IMR-90 (cell line): Measurements from ENCODE around the gene NAV2. TPM values are rescaled to one million over a fixed set of nuclear protein-coding genes. Genes with fewer than 3 reads are reported as not detected.

Source experiments
- ATAC-seq: fragments of 200-7000 bp; cut with Tn5 transposase; 2 replicates; pipeline ENCODE4 v1.9.1; 2020; ENCODE audit warnings: low read depth, mild to moderate bottlenecking, moderate library complexity
- BruUV-seq: library from RNA; stranded (reverse); fragments of 400-500 nt; replicated peaks from 2 replicates; lab custom pipeline; 2021; lab: Mats Ljungman, UMichigan
- CTCF ChIA-PET: fragments of 300-600 bp; formaldehyde crosslinking; extraction: SDS; loops from one replicate; lab custom pipeline; 2021; ENCODE audit warnings: antibody characterized with exemption; lab: Yijun Ruan, JAX
- POLR2A ChIA-PET: fragments of 300-600 bp; sonication (Branson Sonifier 250); formaldehyde crosslinking; loops from one replicate; lab custom pipeline; 2022; ENCODE audit warnings: antibody characterized with exemption; ENCODE audit not compliant: unreplicated experiment; lab: Charles Lee
- DNase-seq: peaks from one replicate; pipeline ENCODE4 v3.0.0; 2013
- H2AFZ ChIP-seq: replicated peaks from 2 replicates; pipeline ENCODE3; 2013; ENCODE audit warnings: low read length, mild to moderate bottlenecking; ENCODE audit not compliant: poor library complexity
- H2AK5ac ChIP-seq: 2 replicates; pipeline ENCODE4 v1.6.1; 2013; ENCODE audit warnings: low read depth, low read length, inconsistent platforms
- H2AK9ac ChIP-seq: replicated peaks from 2 replicates; pipeline ENCODE3; 2013; ENCODE audit warnings: mild to moderate bottlenecking, low read depth, low read length, moderate library complexity; ENCODE audit not compliant: poor library complexity
- H2BK120ac ChIP-seq: 2 replicates; pipeline ENCODE4 v1.6.1; 2013; ENCODE audit warnings: low read depth, low read length, inconsistent platforms
- H2BK15ac ChIP-seq: 3 replicates; pipeline ENCODE4 v1.6.1; 2013; ENCODE audit warnings: low read depth, low read length, inconsistent platforms
- H2BK20ac ChIP-seq: 2 replicates; pipeline ENCODE4 v1.6.1; 2013; ENCODE audit warnings: low read depth, mild to moderate bottlenecking, inconsistent platforms, low read length, moderate library complexity
- H2BK5ac ChIP-seq: 2 replicates; pipeline ENCODE4 v1.6.1; 2013; ENCODE audit warnings: mild to moderate bottlenecking, low read depth, low read length, inconsistent platforms; ENCODE audit not compliant: poor library complexity, severe bottlenecking
- H3K14ac ChIP-seq: replicated peaks from 2 replicates; pipeline ENCODE4 v1.6.1; 2013; ENCODE audit warnings: low read depth, low read length, inconsistent platforms
- H3K18ac ChIP-seq: 2 replicates; pipeline ENCODE4 v1.6.1; 2013; ENCODE audit warnings: low read depth, low read length, control low read depth
- H3K23ac ChIP-seq: 2 replicates; pipeline ENCODE4 v1.6.1; 2013; ENCODE audit warnings: low read depth, low read length, inconsistent platforms
- H3K27ac ChIP-seq: 2 replicates; pipeline ENCODE4 v1.5.1; 2013; ENCODE audit warnings: mild to moderate bottlenecking, control low read depth, low read length; ENCODE audit not compliant: insufficient read depth
- H3K27me3 ChIP-seq: 2 replicates; pipeline ENCODE4 v1.6.1; 2013; ENCODE audit warnings: low read length; ENCODE audit not compliant: control insufficient read depth, insufficient read depth
- H3K36me3 ChIP-seq: 2 replicates; pipeline ENCODE4 v1.6.1; 2013; ENCODE audit warnings: low read length, mixed read lengths; ENCODE audit not compliant: control insufficient read depth, insufficient read depth
- H3K4ac ChIP-seq: 2 replicates; pipeline ENCODE4 v1.6.1; 2013; ENCODE audit warnings: low read depth, low read length, inconsistent platforms
- H3K4me1 ChIP-seq: 2 replicates; pipeline ENCODE4 v1.6.1; 2013; ENCODE audit warnings: low read length, mixed read lengths; ENCODE audit not compliant: control insufficient read depth, insufficient read depth
- H3K4me2 ChIP-seq: 2 replicates; pipeline ENCODE4 v1.6.1; 2013; ENCODE audit warnings: low read depth, mild to moderate bottlenecking, control low read depth, low read length, moderate library complexity
- H3K4me3 ChIP-seq: 2 replicates; pipeline ENCODE4 v1.5.1; 2013; ENCODE audit warnings: low read depth, mild to moderate bottlenecking, control low read depth, low read length, moderate library complexity; ENCODE audit not compliant: insufficient read depth
- H3K56ac ChIP-seq: 2 replicates; pipeline ENCODE4 v1.6.1; 2013; ENCODE audit warnings: low read length, inconsistent platforms; ENCODE audit not compliant: insufficient read depth; ENCODE audit errors: extremely low read depth
- H3K79me1 ChIP-seq, 2 experiments: 2 replicates each; pipeline ENCODE4 v1.6.1; 2013; ENCODE audit warnings: low read length in 2 of 2, inconsistent platforms in 1 of 2, low read depth in 1 of 2
- H3K9ac ChIP-seq: 2 replicates; pipeline ENCODE4 v1.6.1; 2013; ENCODE audit warnings: low read depth, low read length, control low read depth
- H3K9me1 ChIP-seq: 2 replicates; pipeline ENCODE4 v1.6.1; 2013; ENCODE audit warnings: low read length, inconsistent platforms; ENCODE audit not compliant: insufficient read depth
- H3K9me3 ChIP-seq: 2 replicates; pipeline ENCODE4 v1.6.1; 2013; ENCODE audit warnings: low read length; ENCODE audit not compliant: control insufficient read depth, insufficient read depth
- H4K20me1 ChIP-seq: 2 replicates; pipeline ENCODE4 v1.6.1; 2013; ENCODE audit warnings: low read length, inconsistent platforms; ENCODE audit not compliant: insufficient read depth
- H4K5ac ChIP-seq: 2 replicates; pipeline ENCODE4 v1.6.1; 2013; ENCODE audit warnings: mild to moderate bottlenecking, low read depth, low read length, control low read depth
- H4K8ac ChIP-seq, 2 experiments: 2 replicates each; pipeline ENCODE4 v1.6.1; 2013; ENCODE audit warnings: low read depth in 2 of 2, low read length in 2 of 2, control low read depth in 1 of 2, inconsistent platforms in 1 of 2
- H4K91ac ChIP-seq: 2 replicates; pipeline ENCODE4 v1.6.1; 2013; ENCODE audit warnings: low read depth, low read length, inconsistent platforms; ENCODE audit not compliant: insufficient read depth
- CEBPB ChIP-seq: IDR thresholded peaks from 2 replicates; pipeline ENCODE4 v1.6.1; 2012; ENCODE audit warnings: low read depth, low read length, improper control_type of control experiment
- CTCF ChIP-seq: conservative IDR thresholded peaks from 2 replicates; pipeline ENCODE4 v1.5.1; 2012; ENCODE audit warnings: mild to moderate bottlenecking, low read depth, low read length, improper control_type of control experiment
- MAZ ChIP-seq: IDR thresholded peaks from 2 replicates; pipeline ENCODE4 v1.6.1; 2012; ENCODE audit warnings: low read depth, mild to moderate bottlenecking, low read length, improper control_type of control experiment, moderate library complexity, borderline replicate concordance
- MXI1 ChIP-seq: IDR thresholded peaks from 2 replicates; pipeline ENCODE4 v1.6.1; 2012; ENCODE audit warnings: low read depth, mild to moderate bottlenecking, low read length, moderate library complexity, borderline replicate concordance
- RFX5 ChIP-seq: IDR thresholded peaks from 2 replicates; pipeline ENCODE4 v1.8.0; 2012; ENCODE audit warnings: low read depth, mild to moderate bottlenecking, low read length, moderate library complexity
- SMC3 ChIP-seq: fragments of 150-350 bp; IDR thresholded peaks from 2 replicates; pipeline ENCODE4 v1.6.1; 2016; ENCODE audit warnings: low read depth, mild to moderate bottlenecking, antibody characterized with exemption, low read length, moderate library complexity
- USF2 ChIP-seq: fragments of 150-350 bp; IDR thresholded peaks from 2 replicates; pipeline ENCODE4 v1.6.1; 2017; ENCODE audit warnings: mild to moderate bottlenecking, antibody characterized with exemption, low read length, low read depth
- WGBS, 2 experiments: methylation state at CpG; one replicate each; pipeline versions ENCODE4 v1.1.5 to v1.1.7; 2013; ENCODE audit warnings: missing lambda C conversion rate in 2 of 2; ENCODE audit not compliant: insufficient read length in 1 of 2; ENCODE audit errors: extremely low coverage in 2 of 2; 5-methylcytosine and 5-hydroxymethylcytosine counted together
- dilution Hi-C: fragments of 300-500 bp; cut with HindIII; formaldehyde crosslinking; loops from one replicate; pipeline ENCODE4 v1.14.3; 2018; ENCODE audit warnings: low sequenced_read_pairs; ENCODE audit not compliant: unreplicated experiment
- in situ Hi-C: fragments of 300-500 bp; cut with MboI; formaldehyde crosslinking; loops from 3 replicates; pipeline ENCODE4 v1.14.3; 2019; ENCODE audit warnings: low sequenced_read_pairs, inconsistent platforms, mixed read lengths
- intact Hi-C: fragments of 100-400 bp; cut with micrococcal nuclease; formaldehyde crosslinking; loops from 2 replicates; pipeline ENCODE4 v1.10.0; 2022
- polyA plus RNA-seq, 3 experiments: library from polyadenylated mRNA; depleted of rRNA; stranded (reverse); fragments of >200 nt; gene quantifications; 2 replicates each; pipeline ENCODE4 v1.2.3, GENCODE V29; 2012; ENCODE audit warnings: low replicate concordance in 1 of 3
- total RNA-seq: library from RNA; depleted of rRNA; stranded (reverse); fragments of >200 nt; gene quantifications from 2 replicates; pipeline ENCODE4 v1.2.3, GENCODE V29; 2012

The NAV2 gene
- total and polyA plus RNA-seq, 2 of the 4 experiments (the other 2 are of a cell fraction), result 4.5 to 12.6 TPM

- no peak overlapping the region for H3K4me3 ChIP-seq
- POLR2A ChIA-PET, result no interaction called here
- H3K56ac ChIP-seq, result no peak overlapping the region
- H3K27ac ChIP-seq, result no peak overlapping the region
- no peak overlapping the region for H4K8ac ChIP-seq
- no peak overlapping the region for H2BK5ac ChIP-seq
- dilution Hi-C loops, result no loop called here
- CTCF ChIA-PET, result no interaction called here
- H2AK5ac ChIP-seq, result no peak overlapping the region
- peaks cover 4% of the 10 kb centered on the region; the same call in 1 of the 2 replicates for H4K20me1 ChIP-seq
- no peak for DNase-seq
- H2AFZ ChIP-seq, result no peak overlapping the region
- H2AK9ac ChIP-seq, result peak overlapping the region; percentile 16
- TF ChIP-seq CEBPB (no peak), USF2 (no peak), MAZ (no peak), SMC3 (no peak), MXI1 (no peak), CTCF (no peak), RFX5 (no peak)
- no peak overlapping the region for H4K5ac ChIP-seq
- ATAC-seq, result no peak
- H3K4me1 ChIP-seq, result peaks cover 5% of the 10 kb centered on the region; the same call in 1 of the 2 replicates
- H3K9me3 ChIP-seq, result no peaks in the 10 kb centered on the region
- H3K14ac ChIP-seq, result no peak overlapping the region
- no peak overlapping the region for H4K91ac ChIP-seq
- no peak overlapping the region for H2BK15ac ChIP-seq
- intact Hi-C loops, result no loop called here
- H2BK20ac ChIP-seq, result no peak overlapping the region
- no peaks in the 10 kb centered on the region for H3K79me1 ChIP-seq
- no peak overlapping the region for H3K4ac ChIP-seq
- peaks cover 52% of the 10 kb centered on the region for H3K36me3 ChIP-seq
- peaks cover 23% of the 10 kb centered on the region; the same call in 1 of the 2 replicates for H3K9me1 ChIP-seq
- no peaks in the 10 kb centered on the region for H3K27me3 ChIP-seq
- BruUV-seq, result no TSS peak
- 38% methylated on average over 1 of the region's 5 CpGs; no CpG with 5 or more reads in 1 of the 2 experiments for WGBS, 2 experiments
- H2BK120ac ChIP-seq, result no peak overlapping the region
- H3K18ac ChIP-seq, result no peak overlapping the region
- H3K9ac ChIP-seq, result no peak overlapping the region
- in situ Hi-C loops, result no loop called here
- no peak overlapping the region for H3K4me2 ChIP-seq
- H3K23ac ChIP-seq, result no peak overlapping the region
Observed at GRCh38 chr11:20102397-20102796, 389.8 kb downstream of the NAV2 start.
